ENCODE measurements around the gene PLCH2.

PLCH2 gene

GRCh38 chr1:2515763-2516080 lies 39.6 kb downstream of the PLCH2 start:
- no peak for DNase-seq

GRCh38 chr1:2516124-2516523 lies 40.0 kb downstream of the PLCH2 start:
- no peak for DNase-seq
- no peak for ATAC-seq

More at GRCh38 chr1:2515763-2516080, 39.6 kb downstream of the PLCH2 start:
- no peak for ATAC-seq

DNA sequence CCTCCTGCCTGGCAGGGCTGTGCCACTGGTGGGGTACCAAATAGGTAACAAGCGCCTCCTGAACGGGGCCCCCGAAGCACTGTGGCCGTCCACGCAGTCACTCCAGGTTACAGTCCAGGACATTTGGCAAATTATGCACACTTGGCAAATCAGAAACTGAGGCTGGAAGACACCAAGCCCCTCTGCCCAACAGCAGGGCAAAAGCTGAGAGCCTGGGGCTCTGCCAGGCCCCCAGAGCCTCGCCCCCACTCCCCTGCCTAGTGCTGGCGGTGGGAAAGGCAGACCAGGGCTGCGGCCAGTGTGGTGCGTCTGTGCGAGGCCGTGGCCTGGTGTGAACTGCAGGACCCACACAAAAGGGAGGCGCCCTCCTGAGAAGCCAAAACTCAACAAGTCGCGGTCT lies 40.9 kb downstream of the PLCH2 start:
- ATAC-seq (no peak), DNase-seq (no peak)

- DNase-seq, result no peak
- ATAC-seq, result no peak
Measured at GRCh38 chr1:2517966-2518365, 41.9 kb downstream of the PLCH2 start.

DNA sequence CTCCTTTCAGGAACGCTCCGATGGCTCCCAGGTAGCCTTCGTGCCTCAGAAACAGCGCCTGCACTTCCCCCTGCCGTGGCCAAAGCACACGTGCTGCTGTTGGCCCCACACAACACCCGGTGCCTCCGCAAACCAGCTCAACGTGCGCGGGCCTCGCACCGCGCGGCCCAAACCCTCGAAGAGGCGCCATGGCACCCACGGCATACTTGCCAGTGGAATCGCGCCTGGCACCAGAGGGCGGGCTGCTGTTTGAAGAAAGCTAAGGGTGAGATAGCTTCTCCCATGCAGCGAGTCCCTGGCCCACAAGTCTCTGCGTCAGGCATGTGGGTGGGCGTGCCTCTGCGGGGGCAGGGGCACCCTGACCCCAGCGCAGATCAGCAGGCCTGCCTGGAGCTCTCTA lies 42.4 kb downstream of the PLCH2 start:
- DNase-seq (no peak), ATAC-seq (no peak)

DNA sequence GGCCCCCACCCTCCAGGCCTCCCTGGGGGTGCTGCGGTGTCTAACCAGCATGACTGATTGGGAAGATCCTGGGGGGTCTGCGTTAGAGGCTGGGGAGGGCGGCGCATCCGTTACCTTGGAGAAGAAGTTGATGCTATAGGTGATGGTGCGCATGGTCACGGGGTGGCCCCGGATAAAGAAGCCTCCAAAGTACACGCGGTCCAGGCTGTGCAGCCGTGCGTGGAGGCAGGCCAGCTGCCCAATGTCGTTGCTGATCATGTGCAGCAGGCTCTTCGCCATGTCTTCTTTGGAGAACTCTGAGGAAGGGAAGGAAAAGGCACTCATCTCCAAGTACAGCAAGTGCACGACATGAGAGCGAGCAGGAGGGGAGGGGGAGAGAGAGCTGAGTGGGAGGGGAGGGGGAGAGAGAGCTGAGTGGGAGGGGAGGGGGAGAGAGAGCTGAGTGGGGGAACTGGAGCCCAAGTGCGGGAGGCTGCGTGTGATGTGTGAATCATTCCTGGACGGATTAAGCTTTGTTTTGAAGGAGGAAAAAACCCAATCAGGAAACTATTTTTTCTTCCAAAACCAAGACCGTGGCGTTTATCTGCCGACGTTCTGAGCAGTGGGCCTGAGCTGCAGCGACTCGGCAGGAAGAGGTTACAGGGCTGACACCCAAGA lies 43.1 kb downstream of the PLCH2 start:
- ATAC-seq (no peak), DNase-seq (no peak)

GRCh38 chr1:2519729-2520128 lies 43.6 kb downstream of the PLCH2 start:
- DNase-seq (no peak), ATAC-seq (no peak)

GRCh38 chr1:2520206-2520605 lies 44.1 kb downstream of the PLCH2 start:
- DNase-seq, result no peak
- no peak for ATAC-seq

GRCh38 chr1:2520806-2521205 lies 44.7 kb downstream of the PLCH2 start:
- no peak for ATAC-seq

GRCh38 chr1:2522230-2522629 lies 46.1 kb downstream of the PLCH2 start:
- no peak for DNase-seq
- ATAC-seq, result no peak

More at GRCh38 chr1:2520806-2521205, 44.7 kb downstream of the PLCH2 start:
- no peak for DNase-seq

DNA sequence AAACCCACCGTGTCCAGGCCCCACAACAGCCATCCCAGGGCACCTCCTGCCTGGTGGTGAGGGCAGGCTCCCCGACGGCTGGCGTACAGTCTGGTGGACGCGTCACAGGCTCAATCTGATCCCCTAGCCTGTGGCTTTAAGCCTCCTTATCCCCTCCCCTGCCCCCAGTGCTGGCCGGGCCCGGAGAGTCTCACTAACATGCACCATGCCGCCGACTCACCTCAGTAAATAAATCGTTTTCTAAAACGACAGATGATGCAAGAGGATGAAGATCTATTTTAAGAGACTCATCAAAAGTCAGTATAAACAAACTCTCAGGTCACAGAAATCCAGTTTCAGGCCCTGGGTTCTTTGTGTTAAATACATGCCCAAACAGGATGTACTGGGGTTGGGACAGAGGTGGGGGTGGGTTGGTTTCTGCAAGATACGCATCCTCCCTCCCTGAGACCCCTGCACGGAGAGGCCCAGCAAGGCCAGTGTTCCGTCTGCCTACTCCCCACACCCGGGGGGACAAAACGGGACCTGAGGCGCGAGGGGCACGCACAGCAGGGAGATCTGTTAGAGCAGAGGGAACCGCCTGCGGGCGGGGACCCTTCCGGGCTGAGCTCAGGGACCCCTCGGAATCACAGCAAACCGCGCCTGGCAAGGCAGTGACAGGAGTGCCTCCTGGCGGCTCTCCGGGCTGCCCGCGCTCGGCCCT lies 47.3 kb downstream of the PLCH2 start:
- no peak for ATAC-seq
- peak; percentile 56 for DNase-seq

- DNase-seq, result no peak
- ATAC-seq, result no peak
Measured at GRCh38 chr1:2523891-2524609, 48.0 kb downstream of the PLCH2 start.

DNA sequence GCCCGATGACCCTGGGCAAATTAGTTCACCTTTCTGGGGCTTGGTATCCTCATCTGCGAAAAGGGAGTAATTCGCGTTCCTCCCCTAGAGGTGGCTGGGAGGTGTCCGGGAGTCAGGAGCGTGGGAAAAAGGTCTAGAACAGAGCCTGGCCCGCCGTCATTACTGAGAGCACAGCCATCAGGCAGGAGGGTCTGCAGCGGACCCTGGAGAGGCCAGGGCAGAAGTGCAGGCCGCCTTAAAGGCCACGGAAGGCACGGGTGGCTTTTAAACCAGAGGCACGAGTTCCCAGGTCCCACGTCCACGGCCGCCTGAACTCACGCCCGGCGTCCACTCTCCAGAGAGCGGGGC lies 49.5 kb downstream of the PLCH2 start:
- ATAC-seq (no peak), DNase-seq (peak; percentile 30)

GRCh38 chr1:2525920-2526823 lies 50.1 kb downstream of the PLCH2 start, which contains the start of gene PANK4:
Gene PANK4, minus strand, starts transcription at chr1:2526596. Its CDS starts 9 bp downstream, at chr1:2526587.
- DNase-seq (peak; percentile 90), ATAC-seq (peak; percentile 92)

DNA sequence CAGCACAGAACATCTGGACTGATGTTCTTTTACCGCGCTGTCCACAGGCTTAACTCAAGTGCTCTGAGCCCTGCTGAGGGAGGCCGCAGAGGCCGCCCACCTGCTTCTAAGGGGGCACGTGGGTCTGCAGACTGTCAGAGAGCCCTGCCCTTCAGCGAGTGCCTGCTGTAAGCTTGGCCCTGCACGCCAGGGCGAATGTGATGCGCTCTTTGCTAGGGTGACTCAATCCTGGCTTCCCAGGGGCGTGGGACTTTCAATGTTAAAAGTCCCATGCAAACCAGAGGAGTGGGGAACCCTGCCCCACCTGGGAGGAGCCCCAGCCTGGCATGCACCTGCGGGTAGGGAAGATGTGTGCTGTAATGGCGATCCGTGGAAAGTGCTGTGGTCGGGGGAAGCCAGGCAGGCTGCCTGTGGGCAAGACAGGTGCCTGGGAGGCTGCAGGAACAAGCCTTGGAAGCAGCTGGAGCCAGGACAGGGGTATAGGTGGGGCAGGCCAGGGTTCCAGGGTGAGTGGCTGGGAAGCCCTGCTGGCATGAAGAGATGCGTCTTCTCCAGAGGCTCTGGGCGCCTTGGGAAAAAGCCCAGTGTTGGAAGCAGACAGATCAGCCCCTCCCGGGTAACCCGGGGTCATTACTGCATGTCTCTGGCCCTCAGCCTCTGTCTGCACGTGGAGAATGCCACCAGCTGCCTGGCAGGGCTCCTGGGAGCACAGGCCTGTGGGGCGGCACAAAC lies 50.9 kb downstream of the PLCH2 start:
- ATAC-seq (peak; percentile 68), DNase-seq (peak; percentile 80)

- ATAC-seq (no peak), DNase-seq (no peak)
Measured at GRCh38 chr1:2527556-2527860, 51.4 kb downstream of the PLCH2 start.

- DNase-seq (peak; percentile 12), ATAC-seq (no peak)
Measured at GRCh38 chr1:2528016-2528415, 51.9 kb downstream of the PLCH2 start.

GRCh38 chr1:2528611-2528965 lies 52.5 kb downstream of the PLCH2 start:
- ATAC-seq, result no peak
- no peak for DNase-seq

DNA sequence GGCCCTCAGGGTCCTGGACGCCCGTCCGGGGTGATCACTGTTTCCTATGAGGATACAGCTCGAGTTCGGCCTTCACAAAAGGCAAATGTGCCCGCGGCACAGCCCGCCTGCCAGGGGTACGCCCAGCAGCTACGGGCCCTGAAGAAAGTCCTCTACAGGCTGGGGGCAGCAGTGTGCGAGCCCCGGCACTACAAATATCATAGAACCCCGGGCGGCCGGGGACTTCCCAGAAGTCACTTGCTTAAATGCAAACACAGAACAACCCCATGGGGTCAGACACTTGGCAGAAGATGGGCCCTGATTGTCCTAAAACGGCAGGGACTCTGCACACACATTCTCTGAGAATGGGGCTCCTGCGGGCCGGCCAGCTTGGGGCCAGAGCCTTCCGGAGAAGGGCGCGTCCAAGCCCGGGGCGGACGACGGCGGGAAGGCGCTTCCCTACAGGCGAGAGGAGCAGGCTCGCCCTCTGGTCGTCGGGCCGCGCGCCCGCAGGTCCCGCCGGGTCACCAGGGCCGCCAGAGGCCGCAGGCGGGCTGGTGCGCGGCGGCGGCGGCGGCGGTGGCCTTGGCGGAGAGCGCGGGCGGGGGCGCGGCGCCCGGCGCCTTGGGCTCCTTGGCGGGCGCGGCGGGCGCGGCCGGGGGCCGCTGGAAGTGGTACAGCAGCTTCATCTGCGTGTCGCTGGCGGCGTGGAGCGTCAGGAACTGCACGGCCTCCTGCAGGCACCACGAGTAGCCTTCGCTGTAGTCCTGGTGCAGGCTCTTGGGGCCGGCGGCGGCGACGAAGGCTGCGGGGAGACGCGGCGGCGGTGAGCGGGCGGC lies 53.1 kb downstream of the PLCH2 start:
- DNase-seq, result peak; percentile 63
- ATAC-seq, result no peak

DNA sequence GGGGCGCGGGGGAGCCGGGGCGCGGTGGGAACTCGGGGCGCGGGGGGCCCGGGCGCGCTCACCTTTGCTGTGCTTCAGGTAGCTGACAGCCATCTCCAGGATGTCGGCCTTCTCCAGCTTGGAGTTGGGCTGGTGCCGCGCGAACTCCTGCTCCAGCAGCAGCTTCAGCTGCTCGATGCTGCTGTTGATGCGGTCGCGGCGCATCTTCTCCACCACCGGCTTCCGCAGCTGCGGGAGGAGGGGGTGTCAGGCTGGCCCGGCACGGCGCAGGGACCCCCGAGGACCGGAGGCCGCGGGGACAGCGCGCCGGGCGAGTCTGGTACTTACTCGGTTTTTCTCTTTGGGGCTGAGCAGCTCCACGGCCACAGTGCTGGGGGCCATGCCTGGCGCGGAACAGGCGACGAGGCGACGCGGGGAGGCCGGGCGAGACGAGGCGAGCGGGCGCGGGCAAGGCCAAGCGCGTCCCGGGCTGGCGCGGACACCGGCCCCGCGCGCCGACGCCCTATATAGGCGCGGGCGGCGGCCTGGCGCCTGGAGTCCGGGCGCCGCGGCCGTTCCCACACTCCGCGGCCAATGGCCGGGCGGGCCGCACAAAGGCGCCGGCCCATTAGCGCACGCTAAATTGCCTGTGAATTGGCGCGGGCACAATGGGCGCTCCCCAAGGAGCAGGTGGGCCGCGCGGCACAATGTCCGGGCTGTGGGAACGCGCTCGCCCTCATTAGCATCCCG lies 53.9 kb downstream of the PLCH2 start, which contains the start of gene HES5:
Gene HES5 (minus strand): TSS at position 480 of the 729 bp plus-strand sequence. CDS start 99 bp downstream, at position 381.
- ATAC-seq (no peak), DNase-seq (no peak)

Measured in stimulated activated naive CD8-positive, alpha-beta T cell treated with anti-CD3 and anti-CD28 coated beads, Interleukin-15, Interleukin-2, amounts not matched to agents 100 U/mL and 50 U/mL, for 24 hours (primary cell).